HepG2 (cell line): Measurements from ENCODE around the gene FBLL1. TPM values are rescaled to one million over a fixed set of nuclear protein-coding genes. Genes with fewer than 3 reads are reported as not detected.
A peak's percentile ranks its signal among the peaks of the same experiment; 100 is the strongest.

Source experiments
- ATF4 ChIP-seq, 2 experiments: fragments of 450-650 bp in 1 of 2; sonication (generic) in 1 of 2; formaldehyde crosslinking; IDR thresholded peaks; 2 replicates each; pipeline versions ENCODE4 v1.5.0 to v1.8.0; 2020 to 2022; ENCODE audit warnings: mild to moderate bottlenecking in 1 of 2, missing genetic modification reagents in 1 of 2
- CEBPB ChIP-seq: IDR thresholded peaks from 2 replicates; pipeline ENCODE4 v1.6.1; 2011; ENCODE audit warnings: low read depth, low read length, improper control_type of control experiment, borderline replicate concordance
- DPF2 ChIP-seq: sonication (generic); formaldehyde crosslinking; IDR thresholded peaks from 2 replicates; pipeline ENCODE4 v1.4.0; 2020; ENCODE audit warnings: mild to moderate bottlenecking, low read depth, missing genetic modification reagents, borderline replicate concordance
- FOXJ3 ChIP-seq: sonication (generic); formaldehyde crosslinking; IDR thresholded peaks from 2 replicates; pipeline ENCODE4 v1.4.0; 2020; ENCODE audit warnings: missing genetic modification reagents, mild to moderate bottlenecking, borderline replicate concordance
- NCOA2 ChIP-seq: sonication (generic); formaldehyde crosslinking; IDR thresholded peaks from 2 replicates; pipeline ENCODE4 v1.8.0; 2022; ENCODE audit warnings: inconsistent platforms
- POGK ChIP-seq: sonication (generic); formaldehyde crosslinking; conservative IDR thresholded peaks from 2 replicates; pipeline ENCODE4 v1.8.0; 2022; ENCODE audit warnings: mild to moderate bottlenecking, moderate library complexity, missing genetic modification reagents
- RFX3 ChIP-seq: IDR thresholded peaks from 2 replicates; pipeline ENCODE4 v1.6.1; 2016; ENCODE audit warnings: missing biosample characterization, missing genetic modification reagents
- SATB2 ChIP-seq: sonication (generic); formaldehyde crosslinking; IDR thresholded peaks from 2 replicates; pipeline ENCODE4 v1.5.0; 2020; ENCODE audit warnings: missing genetic modification reagents
- SKI ChIP-seq: fragments of 450-650 bp; IDR thresholded peaks from one replicate; pipeline ENCODE4 v1.6.1; 2018; ENCODE audit warnings: mild to moderate bottlenecking; ENCODE audit not compliant: partially characterized antibody
- SNAPC4 ChIP-seq: sonication (generic); formaldehyde crosslinking; IDR thresholded peaks from 2 replicates; pipeline ENCODE4 v1.4.0; 2020; ENCODE audit warnings: mild to moderate bottlenecking, missing genetic modification reagents
- TBP ChIP-seq: sonication (generic); formaldehyde crosslinking; IDR thresholded peaks from 2 replicates; pipeline ENCODE4 v1.5.0; 2020; ENCODE audit warnings: missing genetic modification reagents
- ZBTB7A ChIP-seq: sonication (generic); formaldehyde crosslinking; IDR thresholded peaks from 2 replicates; pipeline ENCODE4 v1.8.0; 2022; ENCODE audit warnings: mild to moderate bottlenecking, missing genetic modification reagents
- ZFY ChIP-seq: sonication (generic); formaldehyde crosslinking; IDR thresholded peaks from 2 replicates; pipeline ENCODE4 v1.4.0; 2020; ENCODE audit warnings: missing genetic modification reagents
- ZNF124 ChIP-seq: sonication (generic); formaldehyde crosslinking; IDR thresholded peaks from 2 replicates; pipeline ENCODE4 v1.4.0; 2020; ENCODE audit warnings: missing genetic modification reagents
- ZNF260 ChIP-seq: sonication (generic); formaldehyde crosslinking; IDR thresholded peaks from 2 replicates; pipeline ENCODE4 v1.4.0; 2020; ENCODE audit warnings: missing genetic modification reagents, low read depth, mild to moderate bottlenecking, borderline replicate concordance
- ZNF362 ChIP-seq: sonication (generic); formaldehyde crosslinking; IDR thresholded peaks from 2 replicates; pipeline ENCODE4 v1.4.0; 2020; ENCODE audit warnings: missing genetic modification reagents, mild to moderate bottlenecking, borderline replicate concordance
- ZNF432 ChIP-seq: sonication (generic); formaldehyde crosslinking; IDR thresholded peaks from 2 replicates; pipeline ENCODE4 v1.5.0; 2020; ENCODE audit warnings: missing genetic modification reagents, mild to moderate bottlenecking, borderline replicate concordance
- ZNF703 ChIP-seq: sonication (generic); formaldehyde crosslinking; IDR thresholded peaks from 2 replicates; pipeline ENCODE4 v1.5.1; 2020; ENCODE audit warnings: missing genetic modification reagents, mild to moderate bottlenecking, moderate library complexity, borderline replicate concordance
- polyA plus RNA-seq, 8 experiments: library from polyadenylated mRNA; depleted of rRNA in 3 of 8; stranded (reverse) in 7 of 8; unstranded in 1 of 8; fragments of >200 nt; fragmentation: Illumina TruSeq in 4 of 8; extraction: Trizol in 4 of 8; gene quantifications; 2 replicates each; pipeline versions ENCODE4 v1.2.1 to v1.2.3, GENCODE V29; 2011 to 2016; ENCODE audit warnings: low read depth in 4 of 8, missing spikeins in 1 of 8, mixed read lengths in 1 of 8; ENCODE audit not compliant: insufficient read depth in 1 of 8
- total RNA-seq, 5 experiments: library from RNA; depleted of rRNA; stranded (reverse); fragments of >200 nt; fragmentation: Illumina TruSeq; extraction: Trizol; gene quantifications; 2 replicates each; pipeline ENCODE4 v1.2.3, GENCODE V29; 2016; ENCODE audit warnings: low read depth in 1 of 5

The FBLL1 gene
- total and polyA plus RNA-seq, 2 of the 13 experiments (the other 11 are each of a cell fraction or from before 2014, with no cell fraction given): 0.17 to 0.18 TPM

- TF ChIP-seq ZNF432 (CRISPR knock-in tag): no peak
- TF ChIP-seq NCOA2 (CRISPR knock-in tag): peak; percentile 21; the same call in 1 of the 2 replicates
- no peak; the same call in 1 of the 2 replicates for TF ChIP-seq ZNF362 (CRISPR knock-in tag)
- TF ChIP-seq ZFY: peak; percentile 82
- no peak for TF ChIP-seq DPF2 (CRISPR knock-in tag)
- no peak for TF ChIP-seq ZNF703 (CRISPR knock-in tag)
- TF ChIP-seq ZNF124 (CRISPR knock-in tag): 0 out of 2 replicates have a peak, but pooled peaks have one; percentile 53
- TF ChIP-seq SKI: no peak
- TF ChIP-seq POGK (CRISPR knock-in tag): peak; percentile 92
- TF ChIP-seq ZBTB7A (CRISPR knock-in tag): no peak
- no peak for TF ChIP-seq CEBPB
- TF ChIP-seq SNAPC4 (CRISPR knock-in tag): 0 out of 2 replicates have a peak, but pooled peaks have one; percentile 42
- no peak for TF ChIP-seq ZNF260 (CRISPR knock-in tag)
- peak; percentile 79; the same call in 1 of the 2 replicates for TF ChIP-seq FOXJ3
- TF ChIP-seq RFX3: no peak
- peak in 1 of 2 experiments; percentile 54; a peak in 1 of 4 replicates for TF ChIP-seq ATF4 (CRISPR knock-in tag; IDR thresholded peaks at IDR 0.05)
- TF ChIP-seq SATB2 (CRISPR knock-in tag): no peak
- no peak for TF ChIP-seq TBP
Observed at GRCh38 chr5:168486136-168486879, 42.8 kb upstream of the FBLL1 start, which contains the start of gene RARS1 (continued).
